ENCODE measurements around the gene PEX7. TPM values are rescaled to one million over a fixed set of nuclear protein-coding genes. Genes with fewer than 3 reads are reported as not detected.
"Not testable (repeated sequence)": the region's sequence is repeated elsewhere in the genome, so short reads cannot be mapped to it uniquely, and the experiment has no call there.

PEX7 gene
- total RNA-seq, 2 donors from 2014 or later = 11.3 to 12.7 TPM

- intact Hi-C loops (cut with DNase I) = no loop called here
- H3K9me3 ChIP-seq = no peaks in the 10 kb centered on the region
- no peaks in the 10 kb centered on the region for H3K27me3 ChIP-seq
- no peak for TF ChIP-seq CTCF (IDR thresholded peaks at IDR 0.05)
- no peak overlapping the region for H3K9ac ChIP-seq (ENCODE audit: low read depth in 2 of 2, low read length in 2 of 2)
- no peak overlapping the region for H3K4me3 ChIP-seq
- H3K4me1 ChIP-seq = no peaks in the 10 kb centered on the region
- no peaks in the 10 kb centered on the region for H3K36me3 ChIP-seq
- H3K27ac ChIP-seq = no peak overlapping the region
- DNase-seq = no peak
Observed at GRCh38 chr6:136932599-136932998, 110.2 kb downstream of the PEX7 start.

GRCh38 chr6:136945072-136945471 is 122.7 kb downstream of the PEX7 start:
- Histone ChIP-seq H3K4me1 (no peaks in the 10 kb centered on the region), H3K27ac (no peak overlapping the region), H3K4me3 (no peak overlapping the region), H3K9ac (ENCODE audit: low read depth in 2 of 2, low read length in 2 of 2) (no peak overlapping the region), H3K36me3 (no peaks in the 10 kb centered on the region), H3K9me3 (no peaks in the 10 kb centered on the region), H3K27me3 (no peaks in the 10 kb centered on the region)
- no peak for TF ChIP-seq CTCF (IDR thresholded peaks at IDR 0.05)
- intact Hi-C loops (cut with DNase I) = no loop called here
- no peak for DNase-seq

- Histone ChIP-seq H3K27ac (no peak overlapping the region), H3K27me3 (no peaks in the 10 kb centered on the region), H3K36me3 (no peaks in the 10 kb centered on the region), H3K9me3 (no peaks in the 10 kb centered on the region), H3K4me1 (no peaks in the 10 kb centered on the region), H3K4me3 (no peak overlapping the region), H3K9ac (ENCODE audit: low read depth in 2 of 2, low read length in 2 of 2) (no peak overlapping the region)
- no peak for TF ChIP-seq CTCF (IDR thresholded peaks at IDR 0.05)
- DNase-seq = no peak
- intact Hi-C loops (cut with DNase I) = no loop called here
Observed at GRCh38 chr6:136945711-136946121, 123.3 kb downstream of the PEX7 start.

GRCh38 chr6:136947037-136947436 is 124.6 kb downstream of the PEX7 start:
- Histone ChIP-seq H3K4me3 (no peak overlapping the region), H3K9ac (ENCODE audit: low read depth in 2 of 2, low read length in 2 of 2) (no peak overlapping the region), H3K27me3 (no peaks in the 10 kb centered on the region), H3K27ac (no peak overlapping the region), H3K9me3 (no peaks in the 10 kb centered on the region), H3K4me1 (no peaks in the 10 kb centered on the region), H3K36me3 (no peaks in the 10 kb centered on the region)
- DNase-seq = no peak
- intact Hi-C loops (cut with DNase I) = no loop called here
- no peak for TF ChIP-seq CTCF (IDR thresholded peaks at IDR 0.05)

GRCh38 chr6:136949957-136950356 is 127.6 kb downstream of the PEX7 start:
- H3K27ac ChIP-seq; H3K4me1 ChIP-seq; H3K36me3 ChIP-seq; DNase-seq; H3K27me3 ChIP-seq; intact Hi-C loops (cut with DNase I); H3K4me3 ChIP-seq; H3K9ac ChIP-seq (ENCODE audit: low read depth in 2 of 2, low read length in 2 of 2); H3K9me3 ChIP-seq: not testable (repeated sequence)

GRCh38 chr6:136950436-136951126 is 128.2 kb downstream of the PEX7 start:
- Histone ChIP-seq H3K9ac (ENCODE audit: low read depth in 2 of 2, low read length in 2 of 2) (no peak overlapping the region), H3K36me3 (no peaks in the 10 kb centered on the region), H3K27me3 (no peaks in the 10 kb centered on the region), H3K4me3 (no peak overlapping the region), H3K4me1 (no peaks in the 10 kb centered on the region), H3K9me3 (no peaks in the 10 kb centered on the region), H3K27ac (no peak overlapping the region)
- DNase-seq = no peak
- intact Hi-C loops (cut with DNase I) = no loop called here
- no peak for TF ChIP-seq CTCF (IDR thresholded peaks at IDR 0.05)

Data from colonic mucosa (tissue), 4 donors.